ENCODE results near the gene QKI.

- no peak for TF ChIP-seq POLR2A (IDR thresholded peaks at IDR 0.05; ENCODE audit: low read depth, low read length)
- no peak for TF ChIP-seq POLR2AphosphoS5 (IDR thresholded peaks at IDR 0.05; ENCODE audit: low read depth, low read length)
Measured at GRCh38 chr6:163369628-163370365, 44.7 kb upstream of the QKI start.

All from GM12891 (cell line).